ENCODE data around the gene ASIC3. TPM values are rescaled to one million over a fixed set of nuclear protein-coding genes. Genes with fewer than 3 reads are reported as not detected.
A peak's percentile ranks its signal among the peaks of the same experiment; 100 is the strongest.
"Not testable (repeated sequence)": the region's sequence is repeated elsewhere in the genome, so short reads cannot be mapped to it uniquely, and the experiment has no call there.

Gene ASIC3
- total RNA-seq, 6 experiments from 2014 or later = 0.09 to 0.76 (median 0.31) TPM

- Mint-ChIP-seq H3K4me3 (no peak within 1 kb of the TSS), H3K4me1 (ENCODE audit: low read depth) (peaks cover 42% of the 10 kb centered on the region)
Measured at GRCh38 chr7:151024435-151025056, 23.8 kb upstream of the ASIC3 start, which contains the start of gene ATG9B. Gene ATG9B, minus strand, starts transcription at chr7:151024494. Its CDS starts 71 bp downstream, at chr7:151024423.

GRCh38 chr7:151025924-151026671 lies 22.2 kb upstream of the ASIC3 start:
- no peak overlapping the region; the same call in 1 of the 2 replicates for H3K4me3 Mint-ChIP-seq
- peaks cover 43% of the 10 kb centered on the region for H3K4me1 Mint-ChIP-seq (ENCODE audit: low read depth)
- TF ChIP-seq CTCF (IDR thresholded peaks at IDR 0.05) = no peak
- no peaks in the 10 kb centered on the region for H3K9me3 Mint-ChIP-seq
- peaks cover 7% of the 10 kb centered on the region for H3K36me3 Mint-ChIP-seq (ENCODE audit: low read depth)
- peaks cover 9% of the 10 kb centered on the region for H3K27me3 Mint-ChIP-seq (ENCODE audit: insufficient read depth)
- peak; percentile 50 for DNase-seq
- 0 out of 2 replicates have a peak overlapping the region, but pooled peaks have one; percentile 95 for H3K27ac Mint-ChIP-seq

More at GRCh38 chr7:151024435-151025056, 23.8 kb upstream of the ASIC3 start, which contains the start of gene ATG9B:
- Mint-ChIP-seq H3K27ac (no peak within 1 kb of the TSS), H3K9me3 (no peaks in the 10 kb centered on the region), H3K27me3 (ENCODE audit: insufficient read depth) (peaks cover 21% of the 10 kb centered on the region), H3K36me3 (ENCODE audit: low read depth) (peaks cover 7% of the 10 kb centered on the region)
- no peak for TF ChIP-seq CTCF (IDR thresholded peaks at IDR 0.05)
- DNase-seq = no peak

GRCh38 chr7:151026771-151027727 lies 21.3 kb upstream of the ASIC3 start:
- H3K27ac Mint-ChIP-seq = peak overlapping the region; percentile 95
- not testable (repeated sequence) for H3K9me3 Mint-ChIP-seq; H3K36me3 Mint-ChIP-seq (ENCODE audit: low read depth); H3K27me3 Mint-ChIP-seq (ENCODE audit: insufficient read depth)
- H3K4me1 Mint-ChIP-seq (ENCODE audit: low read depth) = peaks cover 43% of the 10 kb centered on the region
- peak; percentile 5 for DNase-seq
- peak overlapping the region; percentile 97 for H3K4me3 Mint-ChIP-seq

GRCh38 chr7:151027728-151028130 lies 20.6 kb upstream of the ASIC3 start:
- not testable (repeated sequence) for DNase-seq; H3K36me3 Mint-ChIP-seq (ENCODE audit: low read depth); H3K27me3 Mint-ChIP-seq (ENCODE audit: insufficient read depth); H3K9me3 Mint-ChIP-seq
- Mint-ChIP-seq H3K4me3 (peak overlapping the region; percentile 97), H3K27ac (peak overlapping the region; percentile 95), H3K4me1 (ENCODE audit: low read depth) (peaks cover 43% of the 10 kb centered on the region)

GRCh38 chr7:151028131-151028947 lies 20.0 kb upstream of the ASIC3 start, which contains the start of gene ABCB8:
Gene ABCB8, plus strand, starts transcription at chr7:151028450. Its CDS starts 66 bp downstream, at chr7:151028516.
- no peaks in the 10 kb centered on the region for H3K9me3 Mint-ChIP-seq
- peaks cover 7% of the 10 kb centered on the region for H3K36me3 Mint-ChIP-seq (ENCODE audit: low read depth)
- peak; percentile 99 for DNase-seq
- peaks cover 3% of the 10 kb centered on the region; the same call in 1 of the 2 replicates for H3K27me3 Mint-ChIP-seq (ENCODE audit: insufficient read depth)
- H3K4me3 Mint-ChIP-seq = peak within 1 kb of the TSS; percentile 97
- H3K4me1 Mint-ChIP-seq (ENCODE audit: low read depth) = peaks cover 43% of the 10 kb centered on the region
- peak; percentile 75 for TF ChIP-seq CTCF (IDR thresholded peaks at IDR 0.05)
- peak within 1 kb of the TSS; percentile 95 for H3K27ac Mint-ChIP-seq
